ENCODE data around the gene FAN1.

The FAN1 gene

GRCh38 chr15:30930422-30930821 is 26.7 kb downstream of the FAN1 start:
- Histone ChIP-seq H4K20me1 (ENCODE audit: insufficient read depth, low read length) (no peaks in the 10 kb centered on the region), H3K36me3 (replicated peaks; ENCODE audit: low read depth, low read length) (peaks cover 34% of the 10 kb centered on the region), H3K79me2 (ENCODE audit: low read length) (no peaks in the 10 kb centered on the region), H3K4me3 (ENCODE audit: low read length) (peak overlapping the region; percentile 26), H2AFZ (ENCODE audit: low read depth, low read length) (no peak overlapping the region), H3K4me2 (ENCODE audit: low read length) (peak overlapping the region; percentile 63), H3K27ac (ENCODE audit: low read length) (peak overlapping the region; percentile 59), H3K9me3 (ENCODE audit: insufficient read depth, low read length) (no peaks in the 10 kb centered on the region), H3K4me1 (ENCODE audit: low read length) (peaks cover 49% of the 10 kb centered on the region), H3K9ac (ENCODE audit: low read length) (peak overlapping the region; percentile 15; the same call in 1 of the 2 replicates), H3K27me3 (ENCODE audit: low read depth, low read length) (no peaks in the 10 kb centered on the region)
- TF ChIP-seq CTCF (IDR thresholded peaks at IDR 0.05; ENCODE audit: low read depth, low read length), result no peak
- no peak for TF ChIP-seq EZH2phosphoT487 (IDR thresholded peaks at IDR 0.05; ENCODE audit: low read depth)

GRCh38 chr15:30933293-30933692 is 29.6 kb downstream of the FAN1 start:
- Histone ChIP-seq H3K4me3 (ENCODE audit: low read length) (no peak overlapping the region), H3K4me2 (ENCODE audit: low read length) (no peak overlapping the region), H3K27ac (ENCODE audit: low read length) (no peak overlapping the region), H3K36me3 (replicated peaks; ENCODE audit: low read depth, low read length) (peaks cover 42% of the 10 kb centered on the region), H3K9ac (ENCODE audit: low read length) (no peak overlapping the region), H4K20me1 (ENCODE audit: insufficient read depth, low read length) (no peaks in the 10 kb centered on the region), H3K9me3 (ENCODE audit: insufficient read depth, low read length) (no peaks in the 10 kb centered on the region), H3K4me1 (ENCODE audit: low read length) (peaks cover 40% of the 10 kb centered on the region), H3K27me3 (ENCODE audit: low read depth, low read length) (no peaks in the 10 kb centered on the region), H3K79me2 (ENCODE audit: low read length) (no peaks in the 10 kb centered on the region), H2AFZ (ENCODE audit: low read depth, low read length) (no peak overlapping the region)
- TF ChIP-seq EZH2phosphoT487 (IDR thresholded peaks at IDR 0.05; ENCODE audit: low read depth) (no peak), CTCF (IDR thresholded peaks at IDR 0.05; ENCODE audit: low read depth, low read length) (no peak)

- no peak overlapping the region for H3K4me2 ChIP-seq (ENCODE audit: low read length)
- no peaks in the 10 kb centered on the region for H3K9me3 ChIP-seq (ENCODE audit: insufficient read depth, low read length)
- no peak for TF ChIP-seq CTCF (IDR thresholded peaks at IDR 0.05; ENCODE audit: low read depth, low read length)
- no peak overlapping the region for H3K9ac ChIP-seq (ENCODE audit: low read length)
- H4K20me1 ChIP-seq (ENCODE audit: insufficient read depth, low read length), result no peaks in the 10 kb centered on the region
- no peak overlapping the region for H3K4me3 ChIP-seq (ENCODE audit: low read length)
- H3K27ac ChIP-seq (ENCODE audit: low read length), result no peak overlapping the region
- no peaks in the 10 kb centered on the region for H3K27me3 ChIP-seq (ENCODE audit: low read depth, low read length)
- peaks cover 5% of the 10 kb centered on the region; the same call in 1 of the 2 replicates for H3K4me1 ChIP-seq (ENCODE audit: low read length)
- H2AFZ ChIP-seq (ENCODE audit: low read depth, low read length), result no peak overlapping the region
- H3K79me2 ChIP-seq (ENCODE audit: low read length), result no peaks in the 10 kb centered on the region
- peaks cover 66% of the 10 kb centered on the region for H3K36me3 ChIP-seq (replicated peaks; ENCODE audit: low read depth, low read length)
Measured at GRCh38 chr15:30939161-30939560, 35.4 kb downstream of the FAN1 start.

- no peak overlapping the region for H3K4me2 ChIP-seq (ENCODE audit: low read length)
- H3K36me3 ChIP-seq (replicated peaks; ENCODE audit: low read depth, low read length), result peaks cover 62% of the 10 kb centered on the region
Measured at GRCh38 chr15:30940359-30940758, 36.6 kb downstream of the FAN1 start.

More at GRCh38 chr15:30940359-30940758, 36.6 kb downstream of the FAN1 start:
- no peak overlapping the region for H3K27ac ChIP-seq (ENCODE audit: low read length)
- no peak for TF ChIP-seq CTCF (IDR thresholded peaks at IDR 0.05; ENCODE audit: low read depth, low read length)
- TF ChIP-seq EZH2phosphoT487 (IDR thresholded peaks at IDR 0.05; ENCODE audit: low read depth), result no peak
- no peaks in the 10 kb centered on the region for H3K27me3 ChIP-seq (ENCODE audit: low read depth, low read length)
- no peak overlapping the region for H2AFZ ChIP-seq (ENCODE audit: low read depth, low read length)
- no peaks in the 10 kb centered on the region for H3K9me3 ChIP-seq (ENCODE audit: insufficient read depth, low read length)
- no peak overlapping the region for H3K4me3 ChIP-seq (ENCODE audit: low read length)
- no peaks in the 10 kb centered on the region for H3K4me1 ChIP-seq (ENCODE audit: low read length)
- no peaks in the 10 kb centered on the region for H4K20me1 ChIP-seq (ENCODE audit: insufficient read depth, low read length)
- no peak overlapping the region for H3K9ac ChIP-seq (ENCODE audit: low read length)
- H3K79me2 ChIP-seq (ENCODE audit: low read length), result no peaks in the 10 kb centered on the region
